Rectal smooth muscle tissue (tissue), 1 donor: ENCODE measurements around the gene CORO6.
A peak's percentile ranks its signal among the peaks of the same experiment; 100 is the strongest.

ENCODE experiments used
- H3K27ac ChIP-seq: one replicate; pipeline ENCODE4 v1.7.0; 2013; ENCODE audit warnings: low read depth, low read length, inconsistent platforms
- H3K27me3 ChIP-seq: one replicate; pipeline ENCODE4 v1.7.0; 2013; ENCODE audit warnings: low read length; ENCODE audit not compliant: control insufficient read depth, insufficient read depth
- H3K36me3 ChIP-seq: one replicate; pipeline ENCODE4 v1.7.0; 2013; ENCODE audit warnings: low read length; ENCODE audit not compliant: control insufficient read depth, insufficient read depth
- H3K4me1 ChIP-seq: one replicate; pipeline ENCODE4 v1.7.0; 2013; ENCODE audit warnings: low read length; ENCODE audit not compliant: control insufficient read depth, insufficient read depth
- H3K4me3 ChIP-seq: one replicate; pipeline ENCODE4 v1.7.0; 2013; ENCODE audit warnings: low read length
- H3K9ac ChIP-seq: one replicate; pipeline ENCODE4 v1.7.0; 2013; ENCODE audit warnings: low read length

The CORO6 gene

GRCh38 chr17:29622337-29623282 is at the start of gene CORO6:
Gene CORO6 (minus strand): TSS chr17:29622912. CDS start chr17:29621421, 1,491 bp downstream.
- peak within 1 kb of the TSS; percentile 32 for H3K9ac ChIP-seq
- H3K4me3 ChIP-seq = peak within 1 kb of the TSS; percentile 69
- peak within 1 kb of the TSS; percentile 82 for H3K27ac ChIP-seq
- H3K27me3 ChIP-seq = no peaks in the 10 kb centered on the region
- no peaks in the 10 kb centered on the region for H3K36me3 ChIP-seq
- H3K4me1 ChIP-seq = peaks cover 8% of the 10 kb centered on the region

DNA sequence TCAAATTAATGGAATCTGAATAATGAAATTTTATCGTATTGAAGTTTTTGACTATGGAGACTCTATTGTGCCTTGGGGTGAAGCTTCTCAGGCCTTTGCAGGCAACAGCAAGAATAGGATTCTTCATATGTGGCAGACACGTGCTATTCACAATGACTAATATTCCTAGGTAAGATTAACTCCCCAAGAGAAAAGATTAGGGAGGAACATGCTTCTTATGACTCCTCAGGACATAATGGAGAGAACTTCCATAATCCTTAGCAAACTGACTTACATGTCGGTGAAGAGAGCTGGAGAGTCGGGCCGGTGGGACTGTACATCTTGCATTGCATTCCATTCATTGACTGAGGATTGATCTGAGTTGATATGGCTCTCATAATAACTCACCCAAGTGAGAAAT is 48.9 kb upstream of the CORO6 start:
- no peaks in the 10 kb centered on the region for H3K27me3 ChIP-seq
- H3K4me1 ChIP-seq = no peaks in the 10 kb centered on the region
- no peak overlapping the region for H3K27ac ChIP-seq
- H3K4me3 ChIP-seq = no peak overlapping the region
- no peak overlapping the region for H3K9ac ChIP-seq
- peaks cover 6% of the 10 kb centered on the region for H3K36me3 ChIP-seq

DNA sequence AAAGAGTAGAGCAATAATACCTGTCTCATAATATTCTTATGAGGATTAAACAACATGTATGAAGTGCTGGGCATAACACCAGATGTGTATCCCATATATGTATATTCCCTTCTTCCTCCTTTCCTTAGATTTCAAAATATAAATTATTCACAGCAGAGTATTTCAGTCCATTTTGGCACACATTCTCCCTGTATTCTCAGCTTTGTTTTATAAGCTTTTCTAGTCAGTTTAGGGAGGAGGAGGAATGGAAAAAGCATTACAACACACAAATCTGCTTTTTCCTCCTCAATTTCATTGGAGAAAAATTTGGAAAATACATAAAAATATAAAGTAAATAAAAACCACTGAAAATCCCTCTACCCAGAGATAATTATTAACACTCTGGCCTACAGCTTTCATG is 46.6 kb upstream of the CORO6 start:
- no peak overlapping the region for H3K9ac ChIP-seq

GRCh38 chr17:29667969-29668368 is 45.3 kb upstream of the CORO6 start:
- no peak overlapping the region for H3K4me3 ChIP-seq
- no peaks in the 10 kb centered on the region for H3K27me3 ChIP-seq
- no peak overlapping the region for H3K9ac ChIP-seq
- peaks cover 6% of the 10 kb centered on the region for H3K36me3 ChIP-seq
- H3K27ac ChIP-seq = no peak overlapping the region
- no peaks in the 10 kb centered on the region for H3K4me1 ChIP-seq

More for the DNA sequence above, 46.6 kb upstream of the CORO6 start:
- Histone ChIP-seq H3K27me3 (no peaks in the 10 kb centered on the region), H3K4me1 (no peaks in the 10 kb centered on the region), H3K36me3 (peaks cover 6% of the 10 kb centered on the region), H3K27ac (no peak overlapping the region), H3K4me3 (no peak overlapping the region)

GRCh38 chr17:29665481-29665810 is 42.7 kb upstream of the CORO6 start:
- no peak overlapping the region for H3K4me3 ChIP-seq
- no peak overlapping the region for H3K9ac ChIP-seq
- H3K4me1 ChIP-seq = no peaks in the 10 kb centered on the region
- no peak overlapping the region for H3K27ac ChIP-seq
- H3K27me3 ChIP-seq = no peaks in the 10 kb centered on the region
- peaks cover 6% of the 10 kb centered on the region for H3K36me3 ChIP-seq

GRCh38 chr17:29664743-29665480 is 42.2 kb upstream of the CORO6 start:
- no peaks in the 10 kb centered on the region for H3K27me3 ChIP-seq
- no peak overlapping the region for H3K27ac ChIP-seq
- H3K36me3 ChIP-seq = peaks cover 3% of the 10 kb centered on the region
- no peaks in the 10 kb centered on the region for H3K4me1 ChIP-seq
- no peak overlapping the region for H3K9ac ChIP-seq
- no peak overlapping the region for H3K4me3 ChIP-seq

DNA sequence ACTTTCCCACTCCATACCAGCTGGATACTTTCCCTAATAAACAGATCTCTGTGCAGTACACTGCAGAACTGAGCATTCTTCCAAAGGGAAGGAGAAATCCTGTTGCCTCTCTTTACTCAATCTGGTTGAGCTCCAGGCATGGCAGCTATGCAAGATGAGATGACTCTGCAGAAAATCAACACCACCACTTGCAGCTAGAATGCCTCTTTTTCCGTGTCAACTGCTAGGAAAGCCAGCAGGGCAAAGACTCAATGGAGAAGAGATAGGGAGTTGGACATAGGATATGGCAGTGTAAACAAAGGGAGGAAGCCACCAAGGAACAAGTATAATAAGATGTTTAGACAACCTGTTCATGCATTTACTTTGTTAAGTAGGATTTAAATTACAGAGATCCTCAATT is 40.4 kb upstream of the CORO6 start:
- Histone ChIP-seq H3K27ac (no peak overlapping the region), H3K36me3 (peaks cover 3% of the 10 kb centered on the region), H3K4me1 (no peaks in the 10 kb centered on the region)

GRCh38 chr17:29661213-29661612 is 38.5 kb upstream of the CORO6 start:
- Histone ChIP-seq H3K27me3 (no peaks in the 10 kb centered on the region), H3K36me3 (no peaks in the 10 kb centered on the region), H3K27ac (no peak overlapping the region), H3K4me1 (no peaks in the 10 kb centered on the region), H3K4me3 (no peak overlapping the region), H3K9ac (no peak overlapping the region)

More for the DNA sequence above, 40.4 kb upstream of the CORO6 start:
- Histone ChIP-seq H3K4me3 (no peak overlapping the region), H3K9ac (no peak overlapping the region), H3K27me3 (no peaks in the 10 kb centered on the region)

- Histone ChIP-seq H3K4me1 (no peaks in the 10 kb centered on the region), H3K27me3 (no peaks in the 10 kb centered on the region), H3K36me3 (no peaks in the 10 kb centered on the region), H3K4me3 (no peak overlapping the region), H3K27ac (no peak overlapping the region), H3K9ac (no peak overlapping the region)
Measured at GRCh38 chr17:29659155-29659554, 36.4 kb upstream of the CORO6 start.

DNA sequence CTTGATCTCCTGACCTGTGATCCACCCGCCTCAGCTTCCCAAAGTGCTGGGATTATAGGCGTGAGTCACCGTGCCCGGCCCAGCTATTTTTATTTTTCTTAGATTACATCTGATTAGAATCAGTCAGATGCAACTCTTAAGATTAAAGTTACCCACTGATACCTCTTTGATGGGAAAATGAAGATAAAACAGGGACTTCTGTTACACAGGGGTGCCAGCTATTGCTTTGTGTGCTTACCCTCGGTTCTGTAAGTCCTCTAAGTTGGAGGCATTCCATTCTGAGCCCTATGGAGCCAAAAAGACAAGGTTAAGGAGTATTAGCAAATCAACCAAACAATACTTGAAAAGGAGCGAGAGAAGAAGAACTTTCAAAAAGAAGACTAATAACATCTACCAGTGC is 32.6 kb upstream of the CORO6 start:
- Histone ChIP-seq H3K4me3 (no peak overlapping the region), H3K36me3 (no peaks in the 10 kb centered on the region), H3K27ac (no peak overlapping the region), H3K4me1 (no peaks in the 10 kb centered on the region), H3K27me3 (no peaks in the 10 kb centered on the region), H3K9ac (no peak overlapping the region)

DNA sequence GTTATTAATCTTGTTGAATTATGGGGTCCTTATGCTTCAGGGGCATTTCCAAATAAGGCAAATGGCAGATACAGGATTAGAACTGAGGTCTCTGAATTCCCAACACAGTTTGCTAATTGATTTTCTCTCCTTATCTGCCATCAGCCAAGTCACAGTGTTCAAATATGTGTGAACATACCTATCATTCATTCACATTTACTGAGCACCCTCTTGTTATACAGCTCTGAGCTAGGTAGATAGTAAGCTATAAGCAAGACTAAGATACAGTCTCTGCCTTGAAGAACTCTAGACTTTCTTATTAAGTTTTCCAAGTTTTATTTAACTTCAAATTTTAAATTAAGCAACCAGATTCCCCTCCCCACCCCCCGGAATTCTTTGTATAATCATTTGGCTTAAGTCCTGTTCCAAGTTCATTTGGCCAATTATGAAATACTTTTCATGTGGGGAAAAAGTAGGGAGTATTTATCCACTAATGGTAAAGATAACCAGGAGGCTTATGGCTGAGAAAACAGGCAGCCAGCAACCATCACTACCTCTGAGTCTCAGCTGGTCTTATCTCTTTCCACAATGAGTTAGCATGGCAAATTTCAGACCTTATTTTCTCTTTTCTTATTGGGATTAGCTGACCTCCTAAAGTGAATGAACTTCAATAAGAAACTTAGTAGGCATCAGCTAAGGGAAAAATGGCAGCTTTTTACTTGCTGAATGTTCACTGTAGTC is 31.4 kb upstream of the CORO6 start:
- no peak overlapping the region for H3K4me3 ChIP-seq
- H3K27ac ChIP-seq = no peak overlapping the region
- H3K4me1 ChIP-seq = no peaks in the 10 kb centered on the region
- H3K27me3 ChIP-seq = no peaks in the 10 kb centered on the region
- H3K9ac ChIP-seq = no peak overlapping the region
- H3K36me3 ChIP-seq = no peaks in the 10 kb centered on the region

DNA sequence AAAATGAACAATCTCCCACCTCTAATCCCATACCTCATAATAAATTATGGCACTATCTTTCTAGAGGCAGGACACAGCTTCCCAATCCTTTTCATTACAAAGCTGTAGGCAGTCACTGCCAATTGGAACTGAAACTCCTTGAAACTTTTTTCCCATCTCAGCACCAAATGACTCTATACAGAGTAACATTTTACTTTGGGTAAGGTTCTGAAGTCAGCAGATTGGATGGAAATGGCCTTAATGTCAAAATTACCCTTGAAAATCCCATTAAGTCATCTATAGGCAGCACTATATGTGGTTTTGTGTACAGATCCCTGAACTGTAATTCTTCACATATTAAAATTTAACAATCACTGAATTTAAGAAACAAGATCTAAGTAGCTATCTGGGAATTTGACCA is 30.3 kb upstream of the CORO6 start:
- H3K27ac ChIP-seq = no peak overlapping the region
- H3K36me3 ChIP-seq = peaks cover 2% of the 10 kb centered on the region
- no peak overlapping the region for H3K9ac ChIP-seq
- no peaks in the 10 kb centered on the region for H3K27me3 ChIP-seq
- H3K4me1 ChIP-seq = no peaks in the 10 kb centered on the region
- H3K4me3 ChIP-seq = no peak overlapping the region
